H1 (cell line): ENCODE data around the gene HERC3. TPM values are rescaled to one million over a fixed set of nuclear protein-coding genes. Genes with fewer than 3 reads are reported as not detected.
A peak's percentile ranks its signal among the peaks of the same experiment; 100 is the strongest.

ENCODE experiments used
- CTCF ChIA-PET: fragments of 300-600 bp; sonication (Branson Sonifier 250); formaldehyde crosslinking; loops from one replicate; lab custom pipeline; 2021; ENCODE audit not compliant: partially characterized antibody; lab: Charles Lee
- POLR2A ChIA-PET: fragments of 300-600 bp; sonication (Branson Sonifier 250); formaldehyde crosslinking; loops from one replicate; lab custom pipeline; 2021; ENCODE audit warnings: inconsistent platforms; ENCODE audit not compliant: partially characterized antibody; lab: Charles Lee
- DNase-seq, 2 experiments: peaks; one replicate each; pipeline versions ENCODE4 v3.0.0 to v3.0.0-alpha.2; 2010 to 2022; ENCODE audit warnings: low spot score in 2 of 2, low read depth in 1 of 2, mixed read lengths in 1 of 2
- FAIRE-seq: peaks from 2 replicates; lab custom pipeline; 2011; peaks lifted over from hg19 to GRCh38; lab: Jason Lieb, UNC
- H2AFZ ChIP-seq: 2 replicates; pipeline ENCODE4 v1.8.1; 2012; ENCODE audit warnings: low read length, inconsistent platforms
- H2AK5ac ChIP-seq: 2 replicates; pipeline ENCODE4 v1.6.1; 2013; ENCODE audit warnings: low read depth, low read length
- H2BK120ac ChIP-seq: replicated peaks from 2 replicates; pipeline ENCODE3; 2013; ENCODE audit warnings: low read depth, low read length, inconsistent platforms
- H2BK12ac ChIP-seq: 2 replicates; pipeline ENCODE4 v1.6.1; 2013; ENCODE audit warnings: low read depth, low read length
- H2BK15ac ChIP-seq: 2 replicates; pipeline ENCODE4 v1.6.1; 2013; ENCODE audit warnings: low read length
- H2BK20ac ChIP-seq: 2 replicates; pipeline ENCODE4 v1.6.1; 2013; ENCODE audit warnings: low read length
- H2BK5ac ChIP-seq: 2 replicates; pipeline ENCODE4 v1.6.1; 2013; ENCODE audit warnings: low read depth, low read length
- H3K14ac ChIP-seq: 2 replicates; pipeline ENCODE4 v1.6.1; 2013; ENCODE audit warnings: inconsistent platforms; ENCODE audit not compliant: insufficient read length
- H3K18ac ChIP-seq: 2 replicates; pipeline ENCODE4 v1.6.1; 2013; ENCODE audit warnings: low read length; ENCODE audit errors: extremely low read depth
- H3K23ac ChIP-seq: 2 replicates; pipeline ENCODE4 v1.6.1; 2013; ENCODE audit warnings: inconsistent platforms; ENCODE audit not compliant: insufficient read length
- H3K23me2 ChIP-seq: 2 replicates; pipeline ENCODE4 v1.6.1; 2013; ENCODE audit warnings: low read depth, low read length
- H3K27ac ChIP-seq: 2 replicates; pipeline ENCODE4 v1.6.1; 2011; ENCODE audit warnings: low read depth, low read length, inconsistent platforms
- H3K27me3 ChIP-seq, 4 experiments: replicated peaks in 1 of 4; 1 replicate in 1 of 4; 2 replicates in 3 of 4; pipeline versions ENCODE4 v1.6.1 to v1.8.1; 2011 to 2013; ENCODE audit warnings: low read length in 3 of 4, mild to moderate bottlenecking in 3 of 4, inconsistent platforms in 2 of 4, mixed read lengths in 2 of 4, moderate library complexity in 1 of 4; ENCODE audit not compliant: control insufficient read depth in 3 of 4, insufficient read depth in 3 of 4; ENCODE audit errors: extremely low read depth in 1 of 4
- H3K36me3 ChIP-seq, 4 experiments: 2 replicates each; pipeline versions ENCODE4 v1.6.1 to v1.8.1; 2011 to 2013; ENCODE audit warnings: mild to moderate bottlenecking in 4 of 4, low read length in 3 of 4, moderate library complexity in 2 of 4, control low read depth in 1 of 4, inconsistent platforms in 1 of 4; ENCODE audit not compliant: insufficient read depth in 4 of 4, control insufficient read depth in 2 of 4
- H3K4ac ChIP-seq: replicated peaks from 2 replicates; pipeline ENCODE3; 2013; ENCODE audit warnings: low read length, low read depth, mixed read lengths, inconsistent platforms; ENCODE audit not compliant: insufficient read length
- H3K4me1 ChIP-seq, 4 experiments: replicated peaks in 1 of 4; 1 replicate in 1 of 4; 2 replicates in 3 of 4; pipeline versions ENCODE4 v1.6.1 to v1.8.1; 2011 to 2013; ENCODE audit warnings: low read length in 3 of 4, inconsistent platforms in 2 of 4, mixed read lengths in 1 of 4; ENCODE audit not compliant: insufficient read depth in 4 of 4, control insufficient read depth in 3 of 4
- H3K4me2 ChIP-seq, 2 experiments: 2 replicates each; pipeline versions ENCODE4 v1.6.1 to v1.8.1; 2011 to 2013; ENCODE audit warnings: low read depth in 2 of 2, low read length in 2 of 2, control low read depth in 1 of 2, inconsistent platforms in 1 of 2, mild to moderate bottlenecking in 1 of 2; ENCODE audit not compliant: insufficient read depth in 1 of 2
- H3K4me3 ChIP-seq, 4 experiments: fragments of 200-600, 300-600 bp in 1 of 4; sonication (generic), shearing (Covaris generic), sonication (Bioruptor Twin) in 1 of 4; 2 replicates each; pipeline versions ENCODE4 v1.5.1 to v1.8.1; 2011 to 2016; ENCODE audit warnings: low read length in 4 of 4, low read depth in 3 of 4, control low read depth in 2 of 4, inconsistent platforms in 2 of 4, mild to moderate bottlenecking in 2 of 4, mixed read lengths in 1 of 4, moderate library complexity in 1 of 4; ENCODE audit not compliant: insufficient read depth in 2 of 4; ENCODE audit errors: extremely low read depth in 1 of 4
- H3K56ac ChIP-seq: replicated peaks from 2 replicates; pipeline ENCODE3; 2013; ENCODE audit warnings: low read depth, mild to moderate bottlenecking, mixed read lengths, low read length, inconsistent platforms; ENCODE audit not compliant: insufficient read length
- H3K79me1 ChIP-seq: 2 replicates; pipeline ENCODE4 v1.6.1; 2013; ENCODE audit warnings: low read depth, low read length, control low read depth
- H3K79me2 ChIP-seq, 2 experiments: 2 replicates each; pipeline versions ENCODE4 v1.6.1 to v1.8.1; 2012 to 2013; ENCODE audit warnings: low read length in 2 of 2, mild to moderate bottlenecking in 2 of 2, inconsistent platforms in 1 of 2; ENCODE audit not compliant: insufficient read depth in 2 of 2, control insufficient read depth in 1 of 2
- H3K9ac ChIP-seq, 4 experiments: replicated peaks in 1 of 4; 1 replicate in 1 of 4; 2 replicates in 3 of 4; pipeline versions ENCODE4 v1.6.1 to v1.8.1; 2011 to 2013; ENCODE audit warnings: low read depth in 3 of 4, low read length in 3 of 4, control low read depth in 2 of 4, mild to moderate bottlenecking in 2 of 4, moderate library complexity in 2 of 4, inconsistent platforms in 1 of 4; ENCODE audit errors: extremely low read depth in 1 of 4
- H3K9me3 ChIP-seq, 2 experiments: 2 replicates each; pipeline versions ENCODE4 v1.6.1 to v1.8.1; 2012 to 2013; ENCODE audit warnings: mild to moderate bottlenecking in 2 of 2, moderate library complexity in 2 of 2, control low read depth in 1 of 2, inconsistent platforms in 1 of 2, low read depth in 1 of 2, low read length in 1 of 2, mixed read lengths in 1 of 2; ENCODE audit not compliant: insufficient read depth in 2 of 2
- H4K20me1 ChIP-seq, 2 experiments: replicated peaks in 1 of 2; 2 replicates each; pipeline versions ENCODE3 to v1.8.1; 2011 to 2013; ENCODE audit warnings: inconsistent platforms in 2 of 2, low read length in 2 of 2, mild to moderate bottlenecking in 1 of 2; ENCODE audit not compliant: insufficient read depth in 2 of 2, control insufficient read depth in 1 of 2
- H4K5ac ChIP-seq: 2 replicates; pipeline ENCODE4 v1.6.1; 2013; ENCODE audit warnings: low read length, low read depth, mixed read lengths, inconsistent platforms; ENCODE audit not compliant: insufficient read length
- H4K8ac ChIP-seq: 2 replicates; pipeline ENCODE4 v1.8.0; 2013; ENCODE audit warnings: mild to moderate bottlenecking, moderate library complexity, low read length, inconsistent platforms; ENCODE audit not compliant: insufficient read depth; ENCODE audit errors: extremely low read depth
- H4K91ac ChIP-seq: replicated peaks from 2 replicates; pipeline ENCODE3; 2013; ENCODE audit warnings: low read length, mixed read lengths, inconsistent platforms; ENCODE audit not compliant: insufficient read length
- HDAC2 ChIP-seq, 2 experiments: fragments of 300-600 bp in 1 of 2; sonication (generic) in 1 of 2; IDR thresholded peaks; 2 replicates each; pipeline ENCODE4 v1.6.1; 2011 to 2012; ENCODE audit warnings: low read depth in 2 of 2, low read length in 2 of 2, mild to moderate bottlenecking in 2 of 2, moderate library complexity in 2 of 2, borderline replicate concordance in 1 of 2, inconsistent platforms in 1 of 2
- WGBS, 2 experiments: shearing (Covaris generic) in 1 of 2; methylation state at CpG; one replicate each; pipeline versions ENCODE4 v1.1.6 to v1.1.7; 2013 to 2015; ENCODE audit warnings: low lambda C conversion rate in 2 of 2, mixed read lengths in 2 of 2, inconsistent platforms in 1 of 2, low coverage in 1 of 2, missing lambda C conversion rate in 1 of 2; ENCODE audit not compliant: insufficient replicate concordance in 2 of 2, insufficient coverage in 1 of 2, insufficient read length in 1 of 2; ENCODE audit errors: extremely low coverage in 1 of 2, missing lambda C conversion rate in 1 of 2; 5-methylcytosine and 5-hydroxymethylcytosine counted together
- polyA plus RNA-seq, 7 experiments: library from polyadenylated mRNA; depleted of rRNA in 3 of 7; stranded (reverse) in 5 of 7; unstranded in 2 of 7; fragments of >200 nt in 5 of 7; fragments of 200-250 nt in 2 of 7; gene quantifications; 1 replicate in 5 of 7; 2 replicates in 1 of 7; 4 replicates in 1 of 7; pipeline versions ENCODE4 v1.2.1 to v1.2.3, GENCODE V29; 2011 to 2013; ENCODE audit warnings: missing spikeins in 2 of 7, mixed read lengths in 2 of 7
- total RNA-seq: library from RNA; stranded (reverse); fragmentation: NEBNext Ultra II Directional; extraction: Animal tissue kit (Norgen Biotek cat#: 25700); gene quantifications from 2 replicates; pipeline ENCODE4 v1.2.1, GENCODE V29; 2021

The HERC3 gene
- total and polyA plus RNA-seq, 2 of the 8 experiments (the other 6 are each of a cell fraction or from before 2014, with no cell fraction given): 1.4 to 5.7 TPM

DNA sequence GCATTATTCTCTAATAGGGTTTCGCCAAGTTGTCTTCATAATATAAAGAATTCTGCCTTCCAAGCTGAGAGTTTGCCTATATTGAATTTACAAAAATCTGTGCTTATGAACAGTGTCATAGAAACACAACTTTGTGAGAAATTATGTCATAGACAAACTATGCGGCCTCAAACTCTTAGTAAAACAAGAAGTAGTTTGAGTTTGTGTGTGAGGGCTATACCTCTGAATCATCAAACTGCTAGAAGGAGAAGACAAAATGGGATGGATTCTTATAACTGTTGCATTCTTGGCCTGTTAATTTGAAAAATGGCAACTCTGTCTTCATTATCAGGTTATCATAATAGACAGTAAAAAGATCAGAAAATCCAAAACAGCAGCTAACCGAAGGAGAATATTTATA lies 151.4 kb downstream of the HERC3 start:
- Histone ChIP-seq H3K36me3 (peaks cover under 1 to 14% (median 11%) of the 10 kb centered on the region in 4 experiments; a peak in 6 of 8 replicates), H3K56ac (no peak overlapping the region), H3K9ac (peak overlapping the region in 1 of 4 experiments; percentile 34; a peak in 1 of 7 replicates), H3K4me3 (no peak overlapping the region), H3K4me1 (peaks cover 0 to 12% (median 3%) of the 10 kb centered on the region in 4 experiments; a peak in 4 of 7 replicates), H4K5ac (no peak overlapping the region), H3K79me1 (no peaks in the 10 kb centered on the region), H3K79me2 (no peaks in the 10 kb centered on the region), H4K91ac (no peak overlapping the region), H3K27me3 (no peaks in the 10 kb centered on the region), H4K8ac (no peak overlapping the region), H2AK5ac (no peak overlapping the region), H2AFZ (no peak overlapping the region), H3K23me2 (no peaks in the 10 kb centered on the region), H3K4me2 (no peak overlapping the region), H2BK120ac (no peak overlapping the region), H3K9me3 (no peaks in the 10 kb centered on the region), H2BK20ac (no peak overlapping the region), H3K18ac (no peak overlapping the region), H3K14ac (no peak overlapping the region), H4K20me1 (no peaks in the 10 kb centered on the region), H3K27ac (no peak overlapping the region), H2BK5ac (no peak overlapping the region), H2BK15ac (no peak overlapping the region), H3K23ac (no peak overlapping the region), H3K4ac (no peak overlapping the region), H2BK12ac (no peak overlapping the region)
- POLR2A ChIA-PET: no interaction called here
- FAIRE-seq (no peak), DNase-seq (no peak)
- CTCF ChIA-PET: interaction anchor here (1.6 to 1.9 kb wide), 2 partner anchors 11 to 37 kb away, joined by 6 to 9 read pairs; no protein-coding TSS in a partner anchor
- WGBS, 2 experiments: 100% methylated on average over 3 of the region's 3 CpGs; no CpG with 5 or more reads in 1 of the 2 experiments
- TF ChIP-seq HDAC2 (IDR thresholded peaks at IDR 0.05; ENCODE audit: borderline replicate concordance in 1 of 2, low read depth in 2 of 2, low read length in 2 of 2): no peak
